IMR-90 (cell line): ENCODE measurements around the gene ALDH1B1. TPM values are rescaled to one million over a fixed set of nuclear protein-coding genes. Genes with fewer than 3 reads are reported as not detected.

Experiments used
- ATAC-seq: fragments of 200-7000 bp; cut with Tn5 transposase; 2 replicates; pipeline ENCODE4 v1.9.1; 2020; ENCODE audit warnings: low read depth, mild to moderate bottlenecking, moderate library complexity
- BruUV-seq: library from RNA; stranded (reverse); fragments of 400-500 nt; replicated peaks from 2 replicates; lab custom pipeline; 2021; lab: Mats Ljungman, UMichigan
- CTCF ChIA-PET: fragments of 300-600 bp; formaldehyde crosslinking; extraction: SDS; loops from one replicate; lab custom pipeline; 2021; ENCODE audit warnings: antibody characterized with exemption; lab: Yijun Ruan, JAX
- POLR2A ChIA-PET: fragments of 300-600 bp; sonication (Branson Sonifier 250); formaldehyde crosslinking; loops from one replicate; lab custom pipeline; 2022; ENCODE audit warnings: antibody characterized with exemption; ENCODE audit not compliant: unreplicated experiment; lab: Charles Lee
- DNase-seq: peaks from one replicate; pipeline ENCODE4 v3.0.0; 2013
- H2AFZ ChIP-seq: replicated peaks from 2 replicates; pipeline ENCODE3; 2013; ENCODE audit warnings: low read length, mild to moderate bottlenecking; ENCODE audit not compliant: poor library complexity
- H2AK5ac ChIP-seq: 2 replicates; pipeline ENCODE4 v1.6.1; 2013; ENCODE audit warnings: low read depth, low read length, inconsistent platforms
- H2AK9ac ChIP-seq: replicated peaks from 2 replicates; pipeline ENCODE3; 2013; ENCODE audit warnings: mild to moderate bottlenecking, low read depth, low read length, moderate library complexity; ENCODE audit not compliant: poor library complexity
- H2BK120ac ChIP-seq: 2 replicates; pipeline ENCODE4 v1.6.1; 2013; ENCODE audit warnings: low read depth, low read length, inconsistent platforms
- H2BK15ac ChIP-seq: 3 replicates; pipeline ENCODE4 v1.6.1; 2013; ENCODE audit warnings: low read depth, low read length, inconsistent platforms
- H2BK20ac ChIP-seq: 2 replicates; pipeline ENCODE4 v1.6.1; 2013; ENCODE audit warnings: low read depth, mild to moderate bottlenecking, inconsistent platforms, low read length, moderate library complexity
- H2BK5ac ChIP-seq: 2 replicates; pipeline ENCODE4 v1.6.1; 2013; ENCODE audit warnings: mild to moderate bottlenecking, low read depth, low read length, inconsistent platforms; ENCODE audit not compliant: poor library complexity, severe bottlenecking
- H3K14ac ChIP-seq: replicated peaks from 2 replicates; pipeline ENCODE4 v1.6.1; 2013; ENCODE audit warnings: low read depth, low read length, inconsistent platforms
- H3K18ac ChIP-seq: 2 replicates; pipeline ENCODE4 v1.6.1; 2013; ENCODE audit warnings: low read depth, low read length, control low read depth
- H3K23ac ChIP-seq: 2 replicates; pipeline ENCODE4 v1.6.1; 2013; ENCODE audit warnings: low read depth, low read length, inconsistent platforms
- H3K27ac ChIP-seq: 2 replicates; pipeline ENCODE4 v1.5.1; 2013; ENCODE audit warnings: mild to moderate bottlenecking, control low read depth, low read length; ENCODE audit not compliant: insufficient read depth
- H3K27me3 ChIP-seq: 2 replicates; pipeline ENCODE4 v1.6.1; 2013; ENCODE audit warnings: low read length; ENCODE audit not compliant: control insufficient read depth, insufficient read depth
- H3K36me3 ChIP-seq: 2 replicates; pipeline ENCODE4 v1.6.1; 2013; ENCODE audit warnings: low read length, mixed read lengths; ENCODE audit not compliant: control insufficient read depth, insufficient read depth
- H3K4ac ChIP-seq: 2 replicates; pipeline ENCODE4 v1.6.1; 2013; ENCODE audit warnings: low read depth, low read length, inconsistent platforms
- H3K4me1 ChIP-seq: 2 replicates; pipeline ENCODE4 v1.6.1; 2013; ENCODE audit warnings: low read length, mixed read lengths; ENCODE audit not compliant: control insufficient read depth, insufficient read depth
- H3K4me2 ChIP-seq: 2 replicates; pipeline ENCODE4 v1.6.1; 2013; ENCODE audit warnings: low read depth, mild to moderate bottlenecking, control low read depth, low read length, moderate library complexity
- H3K4me3 ChIP-seq: 2 replicates; pipeline ENCODE4 v1.5.1; 2013; ENCODE audit warnings: low read depth, mild to moderate bottlenecking, control low read depth, low read length, moderate library complexity; ENCODE audit not compliant: insufficient read depth
- H3K56ac ChIP-seq: 2 replicates; pipeline ENCODE4 v1.6.1; 2013; ENCODE audit warnings: low read length, inconsistent platforms; ENCODE audit not compliant: insufficient read depth; ENCODE audit errors: extremely low read depth
- H3K79me1 ChIP-seq, 2 experiments: 2 replicates each; pipeline ENCODE4 v1.6.1; 2013; ENCODE audit warnings: low read length in 2 of 2, inconsistent platforms in 1 of 2, low read depth in 1 of 2
- H3K9ac ChIP-seq: 2 replicates; pipeline ENCODE4 v1.6.1; 2013; ENCODE audit warnings: low read depth, low read length, control low read depth
- H3K9me1 ChIP-seq: 2 replicates; pipeline ENCODE4 v1.6.1; 2013; ENCODE audit warnings: low read length, inconsistent platforms; ENCODE audit not compliant: insufficient read depth
- H3K9me3 ChIP-seq: 2 replicates; pipeline ENCODE4 v1.6.1; 2013; ENCODE audit warnings: low read length; ENCODE audit not compliant: control insufficient read depth, insufficient read depth
- H4K20me1 ChIP-seq: 2 replicates; pipeline ENCODE4 v1.6.1; 2013; ENCODE audit warnings: low read length, inconsistent platforms; ENCODE audit not compliant: insufficient read depth
- H4K5ac ChIP-seq: 2 replicates; pipeline ENCODE4 v1.6.1; 2013; ENCODE audit warnings: mild to moderate bottlenecking, low read depth, low read length, control low read depth
- H4K8ac ChIP-seq, 2 experiments: 2 replicates each; pipeline ENCODE4 v1.6.1; 2013; ENCODE audit warnings: low read depth in 2 of 2, low read length in 2 of 2, control low read depth in 1 of 2, inconsistent platforms in 1 of 2
- H4K91ac ChIP-seq: 2 replicates; pipeline ENCODE4 v1.6.1; 2013; ENCODE audit warnings: low read depth, low read length, inconsistent platforms; ENCODE audit not compliant: insufficient read depth
- BHLHE40 ChIP-seq: fragments of 150-350 bp; IDR thresholded peaks from 2 replicates; pipeline ENCODE4 v1.6.1; 2016; ENCODE audit warnings: mild to moderate bottlenecking, low read depth, low read length
- CHD1 ChIP-seq: IDR thresholded peaks from 2 replicates; pipeline ENCODE4 v1.6.1; 2012; ENCODE audit warnings: low read depth, low read length, improper control_type of control experiment
- MAFK ChIP-seq: IDR thresholded peaks from 2 replicates; pipeline ENCODE4 v1.6.1; 2012; ENCODE audit warnings: low read depth, low read length, improper control_type of control experiment
- MAZ ChIP-seq: IDR thresholded peaks from 2 replicates; pipeline ENCODE4 v1.6.1; 2012; ENCODE audit warnings: low read depth, mild to moderate bottlenecking, low read length, improper control_type of control experiment, moderate library complexity, borderline replicate concordance
- MXI1 ChIP-seq: IDR thresholded peaks from 2 replicates; pipeline ENCODE4 v1.6.1; 2012; ENCODE audit warnings: low read depth, mild to moderate bottlenecking, low read length, moderate library complexity, borderline replicate concordance
- POLR2A ChIP-seq: IDR thresholded peaks from 2 replicates; pipeline ENCODE4 v1.6.1; 2012; ENCODE audit warnings: mild to moderate bottlenecking, low read depth, low read length
- SMC3 ChIP-seq: fragments of 150-350 bp; IDR thresholded peaks from 2 replicates; pipeline ENCODE4 v1.6.1; 2016; ENCODE audit warnings: low read depth, mild to moderate bottlenecking, antibody characterized with exemption, low read length, moderate library complexity
- WGBS, 2 experiments: methylation state at CpG; one replicate each; pipeline versions ENCODE4 v1.1.5 to v1.1.7; 2013; ENCODE audit warnings: missing lambda C conversion rate in 2 of 2; ENCODE audit not compliant: insufficient read length in 1 of 2; ENCODE audit errors: extremely low coverage in 2 of 2; 5-methylcytosine and 5-hydroxymethylcytosine counted together
- dilution Hi-C: fragments of 300-500 bp; cut with HindIII; formaldehyde crosslinking; loops from one replicate; pipeline ENCODE4 v1.14.3; 2018; ENCODE audit warnings: low sequenced_read_pairs; ENCODE audit not compliant: unreplicated experiment
- in situ Hi-C: fragments of 300-500 bp; cut with MboI; formaldehyde crosslinking; loops from 3 replicates; pipeline ENCODE4 v1.14.3; 2019; ENCODE audit warnings: low sequenced_read_pairs, inconsistent platforms, mixed read lengths
- intact Hi-C: fragments of 100-400 bp; cut with micrococcal nuclease; formaldehyde crosslinking; loops from 2 replicates; pipeline ENCODE4 v1.10.0; 2022
- polyA plus RNA-seq, 3 experiments: library from polyadenylated mRNA; depleted of rRNA; stranded (reverse); fragments of >200 nt; gene quantifications; 2 replicates each; pipeline ENCODE4 v1.2.3, GENCODE V29; 2012; ENCODE audit warnings: low replicate concordance in 1 of 3
- total RNA-seq: library from RNA; depleted of rRNA; stranded (reverse); fragments of >200 nt; gene quantifications from 2 replicates; pipeline ENCODE4 v1.2.3, GENCODE V29; 2012
- TF ChIP-seq, protein P1 (sequence below): conservative IDR thresholded peaks from 2 replicates; pipeline ENCODE4 v1.5.1; 2012; ENCODE audit warnings: mild to moderate bottlenecking, low read depth, low read length, improper control_type of control experiment
- TF ChIP-seq, protein P2 (sequence below): fragments of 150-350 bp; IDR thresholded peaks from 2 replicates; pipeline ENCODE4 v1.6.1; 2016; ENCODE audit warnings: low read depth, mild to moderate bottlenecking, low read length, moderate library complexity, borderline replicate concordance

Gene ALDH1B1
- total and polyA plus RNA-seq, 2 of the 4 experiments (the other 2 are of a cell fraction), result 29.6 to 37.6 TPM

DNA sequence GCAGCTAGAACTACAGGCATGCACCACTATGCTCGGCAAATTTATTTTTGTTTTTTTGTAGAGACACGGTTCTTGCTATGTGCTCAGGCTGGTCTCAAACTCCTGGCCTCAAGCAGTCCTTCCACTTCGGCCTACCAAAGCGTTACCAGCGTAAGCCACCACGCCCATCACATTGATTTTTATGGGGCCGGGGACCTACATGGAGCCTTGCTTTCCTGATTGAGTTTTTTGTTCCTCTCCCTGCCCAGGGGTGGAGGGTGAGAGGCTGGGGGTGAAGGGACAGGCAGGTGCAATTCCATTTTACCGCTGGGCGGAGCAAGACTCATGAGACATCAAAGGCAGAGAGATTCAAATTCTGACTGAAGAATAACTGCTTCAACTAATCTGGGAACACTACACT, 1.9 kb downstream of the ALDH1B1 start:
- dilution Hi-C loops (loop anchor here (25.0 kb wide), 1 partner anchor 482 kb away; the partner anchor contains the start of gene SLC25A51), intact Hi-C loops (no loop called here), in situ Hi-C loops (no loop called here)
- Histone ChIP-seq H3K27me3 (no peaks in the 10 kb centered on the region), H3K14ac (no peak overlapping the region), H3K27ac (no peak overlapping the region), H2BK20ac (no peak overlapping the region), H3K79me1 (peaks cover 20 to 45% of the 10 kb centered on the region in 2 experiments), H3K9me1 (peaks cover 7% of the 10 kb centered on the region), H3K18ac (no peak overlapping the region), H4K5ac (no peak overlapping the region), H3K4me1 (peaks cover 7% of the 10 kb centered on the region), H2AK9ac (peak overlapping the region; percentile 37), H4K8ac (no peak overlapping the region; a peak in 1 of 4 replicates), H3K9ac (no peak overlapping the region), H4K91ac (no peak overlapping the region), H3K4me2 (no peak overlapping the region), H2BK15ac (no peak overlapping the region), H3K56ac (no peak overlapping the region), H2AFZ (no peak overlapping the region), H3K36me3 (peaks cover 22% of the 10 kb centered on the region), H2BK5ac (no peak overlapping the region), H4K20me1 (peaks cover 3% of the 10 kb centered on the region), H3K23ac (no peak overlapping the region; the same call in 1 of the 2 replicates), H3K4ac (no peak overlapping the region), H2AK5ac (no peak overlapping the region), H2BK120ac (no peak overlapping the region), H3K9me3 (no peaks in the 10 kb centered on the region), H3K4me3 (no peak overlapping the region)
- TF ChIP-seq SMC3 (no peak), MAZ (no peak), BHLHE40 (no peak), MAFK (no peak), CHD1 (no peak), MXI1 (no peak), POLR2A (no peak)
- TF ChIP-seq, protein P1, sequence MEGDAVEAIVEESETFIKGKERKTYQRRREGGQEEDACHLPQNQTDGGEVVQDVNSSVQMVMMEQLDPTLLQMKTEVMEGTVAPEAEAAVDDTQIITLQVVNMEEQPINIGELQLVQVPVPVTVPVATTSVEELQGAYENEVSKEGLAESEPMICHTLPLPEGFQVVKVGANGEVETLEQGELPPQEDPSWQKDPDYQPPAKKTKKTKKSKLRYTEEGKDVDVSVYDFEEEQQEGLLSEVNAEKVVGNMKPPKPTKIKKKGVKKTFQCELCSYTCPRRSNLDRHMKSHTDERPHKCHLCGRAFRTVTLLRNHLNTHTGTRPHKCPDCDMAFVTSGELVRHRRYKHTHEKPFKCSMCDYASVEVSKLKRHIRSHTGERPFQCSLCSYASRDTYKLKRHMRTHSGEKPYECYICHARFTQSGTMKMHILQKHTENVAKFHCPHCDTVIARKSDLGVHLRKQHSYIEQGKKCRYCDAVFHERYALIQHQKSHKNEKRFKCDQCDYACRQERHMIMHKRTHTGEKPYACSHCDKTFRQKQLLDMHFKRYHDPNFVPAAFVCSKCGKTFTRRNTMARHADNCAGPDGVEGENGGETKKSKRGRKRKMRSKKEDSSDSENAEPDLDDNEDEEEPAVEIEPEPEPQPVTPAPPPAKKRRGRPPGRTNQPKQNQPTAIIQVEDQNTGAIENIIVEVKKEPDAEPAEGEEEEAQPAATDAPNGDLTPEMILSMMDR, result no peak
- TF ChIP-seq, protein P2, sequence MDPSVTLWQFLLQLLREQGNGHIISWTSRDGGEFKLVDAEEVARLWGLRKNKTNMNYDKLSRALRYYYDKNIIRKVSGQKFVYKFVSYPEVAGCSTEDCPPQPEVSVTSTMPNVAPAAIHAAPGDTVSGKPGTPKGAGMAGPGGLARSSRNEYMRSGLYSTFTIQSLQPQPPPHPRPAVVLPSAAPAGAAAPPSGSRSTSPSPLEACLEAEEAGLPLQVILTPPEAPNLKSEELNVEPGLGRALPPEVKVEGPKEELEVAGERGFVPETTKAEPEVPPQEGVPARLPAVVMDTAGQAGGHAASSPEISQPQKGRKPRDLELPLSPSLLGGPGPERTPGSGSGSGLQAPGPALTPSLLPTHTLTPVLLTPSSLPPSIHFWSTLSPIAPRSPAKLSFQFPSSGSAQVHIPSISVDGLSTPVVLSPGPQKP, result no peak
- WGBS, 2 experiments, result 80% methylated on average over 1 of the region's 9 CpGs; no CpG with 5 or more reads in 1 of the 2 experiments
- no TSS peak for BruUV-seq
- ATAC-seq (no peak), DNase-seq (no peak)
- ChIA-PET POLR2A (no interaction called here), CTCF (no interaction called here)
